Osteocyte (in vitro differentiated cells): Measurements from ENCODE around the gene CELF4. TPM values are rescaled to one million over a fixed set of nuclear protein-coding genes. Genes with fewer than 3 reads are reported as not detected.

ENCODE experiments used
- DNase-seq: peaks from one replicate; pipeline ENCODE4 v3.0.0; 2021; ENCODE audit warnings: mixed read lengths; ENCODE audit not compliant: unreplicated experiment; ENCODE audit errors: extremely low spot score
- H3K27ac Mint-ChIP-seq: one replicate; pipeline ENCODE4 v1.8.0; 2021; ENCODE audit warnings: mild to moderate bottlenecking, mixed read lengths; ENCODE audit not compliant: unreplicated experiment
- H3K27me3 Mint-ChIP-seq: one replicate; pipeline ENCODE4 v1.8.0; 2021; ENCODE audit warnings: mixed read lengths; ENCODE audit not compliant: unreplicated experiment
- H3K36me3 Mint-ChIP-seq: one replicate; pipeline ENCODE4 v1.8.0; 2021; ENCODE audit warnings: mixed read lengths; ENCODE audit not compliant: unreplicated experiment
- H3K4me1 Mint-ChIP-seq: one replicate; pipeline ENCODE4 v1.8.0; 2021; ENCODE audit warnings: mixed read lengths; ENCODE audit not compliant: unreplicated experiment
- H3K4me3 Mint-ChIP-seq: one replicate; pipeline ENCODE4 v1.8.0; 2021; ENCODE audit warnings: mild to moderate bottlenecking, moderate library complexity, mixed read lengths; ENCODE audit not compliant: unreplicated experiment
- H3K9me3 Mint-ChIP-seq: one replicate; pipeline ENCODE4 v1.8.0; 2021; ENCODE audit warnings: mixed read lengths; ENCODE audit not compliant: unreplicated experiment
- total RNA-seq: library from RNA; stranded (reverse); gene quantifications from 2 replicates; pipeline ENCODE4 v1.2.1, GENCODE V29; 2021
- TF ChIP-seq, protein P1 (sequence below): fragments of 200-600 bp; sonication (generic); IDR thresholded peaks from 2 replicates; pipeline ENCODE4 v1.5.0; 2021; ENCODE audit warnings: antibody characterized with exemption, mild to moderate bottlenecking, moderate library complexity

CELF4 gene
- total RNA-seq, 1 donor from 2014 or later = not detected

- no peaks in the 10 kb centered on the region for H3K9me3 Mint-ChIP-seq
- H3K4me3 Mint-ChIP-seq = no peak overlapping the region
- no peak overlapping the region for H3K27ac Mint-ChIP-seq
- H3K36me3 Mint-ChIP-seq = no peaks in the 10 kb centered on the region
- TF ChIP-seq, protein P1, sequence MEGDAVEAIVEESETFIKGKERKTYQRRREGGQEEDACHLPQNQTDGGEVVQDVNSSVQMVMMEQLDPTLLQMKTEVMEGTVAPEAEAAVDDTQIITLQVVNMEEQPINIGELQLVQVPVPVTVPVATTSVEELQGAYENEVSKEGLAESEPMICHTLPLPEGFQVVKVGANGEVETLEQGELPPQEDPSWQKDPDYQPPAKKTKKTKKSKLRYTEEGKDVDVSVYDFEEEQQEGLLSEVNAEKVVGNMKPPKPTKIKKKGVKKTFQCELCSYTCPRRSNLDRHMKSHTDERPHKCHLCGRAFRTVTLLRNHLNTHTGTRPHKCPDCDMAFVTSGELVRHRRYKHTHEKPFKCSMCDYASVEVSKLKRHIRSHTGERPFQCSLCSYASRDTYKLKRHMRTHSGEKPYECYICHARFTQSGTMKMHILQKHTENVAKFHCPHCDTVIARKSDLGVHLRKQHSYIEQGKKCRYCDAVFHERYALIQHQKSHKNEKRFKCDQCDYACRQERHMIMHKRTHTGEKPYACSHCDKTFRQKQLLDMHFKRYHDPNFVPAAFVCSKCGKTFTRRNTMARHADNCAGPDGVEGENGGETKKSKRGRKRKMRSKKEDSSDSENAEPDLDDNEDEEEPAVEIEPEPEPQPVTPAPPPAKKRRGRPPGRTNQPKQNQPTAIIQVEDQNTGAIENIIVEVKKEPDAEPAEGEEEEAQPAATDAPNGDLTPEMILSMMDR = no peak
- H3K27me3 Mint-ChIP-seq = no peaks in the 10 kb centered on the region
- DNase-seq = no peak
- no peaks in the 10 kb centered on the region for H3K4me1 Mint-ChIP-seq
Measured at GRCh38 chr18:37424507-37424906, 141.1 kb downstream of the CELF4 start.

GRCh38 chr18:37422596-37422995, 143.0 kb downstream of the CELF4 start:
- no peak overlapping the region for H3K27ac Mint-ChIP-seq
- no peaks in the 10 kb centered on the region for H3K27me3 Mint-ChIP-seq
- DNase-seq = no peak
- TF ChIP-seq, protein P1 = no peak
- no peaks in the 10 kb centered on the region for H3K4me1 Mint-ChIP-seq
- no peaks in the 10 kb centered on the region for H3K36me3 Mint-ChIP-seq
- no peaks in the 10 kb centered on the region for H3K9me3 Mint-ChIP-seq
- H3K4me3 Mint-ChIP-seq = no peak overlapping the region

DNA sequence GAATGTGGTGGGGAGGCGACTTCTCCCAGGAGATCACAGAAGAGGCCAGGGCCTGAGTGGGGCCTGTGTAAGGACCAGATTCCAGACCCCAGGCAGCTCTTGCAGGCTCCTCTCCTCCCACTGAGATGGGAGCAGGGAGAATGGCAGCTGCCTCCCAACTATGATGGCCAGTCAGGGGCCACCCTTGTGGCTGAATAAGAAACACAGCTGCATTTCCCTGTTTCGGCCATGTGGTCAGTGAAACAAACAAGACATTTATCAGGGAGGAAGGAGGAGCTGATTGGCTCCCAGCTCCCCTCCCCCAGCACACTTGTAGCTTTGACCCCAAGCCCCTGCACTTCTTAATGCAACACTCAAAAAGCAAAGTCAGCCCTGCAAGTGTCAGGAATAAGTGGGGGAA, 143.5 kb downstream of the CELF4 start:
- DNase-seq = no peak
- Mint-ChIP-seq H3K36me3 (no peaks in the 10 kb centered on the region), H3K27me3 (no peaks in the 10 kb centered on the region), H3K4me3 (no peak overlapping the region), H3K4me1 (no peaks in the 10 kb centered on the region), H3K9me3 (no peaks in the 10 kb centered on the region), H3K27ac (no peak overlapping the region)
- TF ChIP-seq, protein P1 = no peak

DNA sequence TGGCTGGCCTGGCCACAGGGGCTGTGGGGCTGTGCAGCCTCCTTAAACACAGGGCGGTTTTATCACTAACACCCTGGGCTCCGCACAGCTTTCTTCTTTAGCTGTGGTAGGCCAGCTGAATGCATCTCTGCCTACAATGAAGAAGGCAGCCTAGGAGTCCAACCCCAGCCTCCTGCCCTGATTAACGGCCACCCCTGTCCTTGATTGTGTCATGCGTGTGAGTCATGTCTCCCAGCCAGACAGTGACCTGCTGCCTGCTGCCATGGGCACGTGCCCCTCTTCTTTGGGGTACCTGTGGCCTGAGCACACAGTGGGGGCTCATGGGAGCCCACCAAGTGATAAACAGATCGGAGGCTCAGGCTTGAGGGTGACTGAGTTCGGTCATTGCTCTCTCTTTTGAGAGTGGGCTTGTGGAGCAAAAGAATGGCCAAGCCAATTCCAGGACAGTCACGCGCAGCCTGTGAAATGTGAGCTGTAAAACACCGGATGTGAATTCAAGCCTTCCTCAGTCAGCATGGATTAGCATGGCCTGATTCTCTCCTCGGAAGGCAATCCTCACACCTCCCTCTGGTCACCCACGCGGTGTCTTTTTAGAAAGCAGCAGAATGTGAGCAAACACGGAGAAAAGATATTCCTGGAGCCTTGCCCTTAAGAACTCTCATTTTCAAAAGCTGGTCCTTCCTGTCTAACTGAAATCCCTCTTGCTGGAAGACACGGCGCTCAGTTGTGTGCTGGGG, 144.1 kb downstream of the CELF4 start:
- Mint-ChIP-seq H3K36me3 (no peaks in the 10 kb centered on the region), H3K27ac (no peak overlapping the region), H3K4me3 (no peak overlapping the region), H3K27me3 (no peaks in the 10 kb centered on the region), H3K9me3 (no peaks in the 10 kb centered on the region), H3K4me1 (no peaks in the 10 kb centered on the region)
- TF ChIP-seq, protein P1 = no peak
- DNase-seq = no peak

DNA sequence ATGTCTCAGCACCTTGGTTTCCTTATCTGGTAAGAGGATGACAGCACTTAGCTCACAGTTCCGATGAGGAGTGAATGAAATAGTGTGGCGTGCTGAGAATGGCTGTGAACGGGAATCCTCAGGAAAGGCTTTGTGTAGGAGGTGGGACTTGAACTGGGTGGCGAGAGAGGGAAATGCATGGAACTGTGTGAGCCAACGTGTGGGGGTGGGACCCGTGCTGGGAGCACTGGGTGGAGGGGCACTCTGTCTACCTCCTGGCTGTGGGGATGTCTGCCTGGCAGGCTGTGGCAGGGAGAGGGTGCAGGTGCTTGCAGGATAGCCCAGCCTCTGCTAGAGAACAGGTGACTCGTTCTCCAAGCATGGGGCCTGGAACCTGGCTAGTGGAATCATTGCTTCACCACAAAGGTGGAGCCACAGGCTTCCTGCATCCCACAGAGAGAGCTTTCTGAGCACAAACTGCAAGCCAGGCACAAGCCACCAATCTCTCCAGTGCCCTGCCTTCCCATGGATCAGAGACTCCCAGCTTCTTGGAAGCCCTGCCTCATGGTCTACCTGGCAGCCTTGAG, 145.2 kb downstream of the CELF4 start:
- H3K4me3 Mint-ChIP-seq = no peak overlapping the region
- no peaks in the 10 kb centered on the region for H3K4me1 Mint-ChIP-seq
- no peaks in the 10 kb centered on the region for H3K9me3 Mint-ChIP-seq
- no peak overlapping the region for H3K27ac Mint-ChIP-seq
- no peaks in the 10 kb centered on the region for H3K36me3 Mint-ChIP-seq
- H3K27me3 Mint-ChIP-seq = no peaks in the 10 kb centered on the region
- TF ChIP-seq, protein P1 = no peak
- DNase-seq = no peak
